ENCODE measurements around the gene VN1R5.

The VN1R5 gene

GRCh38 chr1:247295746-247296145, 39.9 kb downstream of the VN1R5 start:
- peaks cover 19 to 37% (median 27%) of the 10 kb centered on the region in 11 experiments for H3K36me3 ChIP-seq
- H3K9ac ChIP-seq, result no peak overlapping the region
- no peak for TF ChIP-seq Cebpa-rat (IDR thresholded peaks at IDR 0.05)
- no peaks in the 10 kb centered on the region for H3K27me3 ChIP-seq
- H3K4me2 ChIP-seq, result no peak overlapping the region
- no peak overlapping the region for H3K27ac ChIP-seq
- peaks cover 0 to 6% (median 1%) of the 10 kb centered on the region in 11 experiments; a peak in 7 of 22 replicates for H3K9me3 ChIP-seq (replicated peaks in 1 of 11)
- no peaks in the 10 kb centered on the region; a peak in 2 of 22 replicates for H4K20me1 ChIP-seq
- H3K4me1 ChIP-seq, result no peaks in the 10 kb centered on the region
- H3K4me3 ChIP-seq, result no peak overlapping the region

- no peak overlapping the region for H3K9ac ChIP-seq
- H3K9me3 ChIP-seq (replicated peaks in 1 of 11), result no peaks in the 10 kb centered on the region
- H3K36me3 ChIP-seq, result peaks cover 29 to 46% (median 36%) of the 10 kb centered on the region in 11 experiments
- no peaks in the 10 kb centered on the region for H3K4me1 ChIP-seq
- TF ChIP-seq Cebpa-rat (IDR thresholded peaks at IDR 0.05), result no peak
- H3K27ac ChIP-seq, result no peak overlapping the region
- H3K4me3 ChIP-seq, result no peak overlapping the region
- H3K4me2 ChIP-seq, result no peak overlapping the region
- H4K20me1 ChIP-seq, result no peaks in the 10 kb centered on the region; a peak in 2 of 22 replicates
- H3K27me3 ChIP-seq, result no peaks in the 10 kb centered on the region
Measured at GRCh38 chr1:247296599-247297180, 40.8 kb downstream of the VN1R5 start.

- Histone ChIP-seq H3K27ac (no peak overlapping the region), H3K9me3 (replicated peaks in 1 of 11) (no peaks in the 10 kb centered on the region), H3K4me1 (no peaks in the 10 kb centered on the region), H3K27me3 (no peaks in the 10 kb centered on the region), H3K4me3 (no peak overlapping the region), H3K4me2 (no peak overlapping the region), H3K9ac (no peak overlapping the region), H4K20me1 (no peaks in the 10 kb centered on the region; a peak in 2 of 22 replicates), H3K36me3 (peaks cover 35 to 54% (median 44%) of the 10 kb centered on the region in 11 experiments)
- TF ChIP-seq Cebpa-rat (IDR thresholded peaks at IDR 0.05), result no peak
Measured at GRCh38 chr1:247297263-247298123, 41.6 kb downstream of the VN1R5 start.

GRCh38 chr1:247298124-247298481, 42.2 kb downstream of the VN1R5 start:
- H3K4me1 ChIP-seq, result no peaks in the 10 kb centered on the region

GRCh38 chr1:247298701-247299100, 42.8 kb downstream of the VN1R5 start:
- H3K9ac ChIP-seq, result no peak overlapping the region
- no peaks in the 10 kb centered on the region for H3K4me1 ChIP-seq
- no peaks in the 10 kb centered on the region for H3K9me3 ChIP-seq (replicated peaks in 1 of 11)
- H3K36me3 ChIP-seq, result peaks cover 47 to 67% (median 56%) of the 10 kb centered on the region in 11 experiments
- no peaks in the 10 kb centered on the region; a peak in 2 of 22 replicates for H4K20me1 ChIP-seq
- no peak overlapping the region for H3K4me3 ChIP-seq
- H3K27ac ChIP-seq, result no peak overlapping the region
- TF ChIP-seq Cebpa-rat (IDR thresholded peaks at IDR 0.05), result no peak
- H3K27me3 ChIP-seq, result no peaks in the 10 kb centered on the region
- no peak overlapping the region for H3K4me2 ChIP-seq

More at GRCh38 chr1:247298124-247298481, 42.2 kb downstream of the VN1R5 start:
- H3K27ac ChIP-seq, result no peak overlapping the region
- H3K36me3 ChIP-seq, result peaks cover 41 to 61% (median 50%) of the 10 kb centered on the region in 11 experiments
- no peak overlapping the region for H3K9ac ChIP-seq
- H3K9me3 ChIP-seq (replicated peaks in 1 of 11), result no peaks in the 10 kb centered on the region
- H3K27me3 ChIP-seq, result no peaks in the 10 kb centered on the region
- no peaks in the 10 kb centered on the region; a peak in 2 of 22 replicates for H4K20me1 ChIP-seq
- H3K4me3 ChIP-seq, result no peak overlapping the region
- no peak for TF ChIP-seq Cebpa-rat (IDR thresholded peaks at IDR 0.05)
- H3K4me2 ChIP-seq, result no peak overlapping the region

- Histone ChIP-seq H3K27me3 (no peaks in the 10 kb centered on the region), H3K4me3 (no peak overlapping the region), H3K9me3 (replicated peaks in 1 of 11) (no peaks in the 10 kb centered on the region), H3K9ac (no peak overlapping the region), H3K36me3 (peaks cover 58 to 78% (median 67%) of the 10 kb centered on the region in 11 experiments), H4K20me1 (no peaks in the 10 kb centered on the region; a peak in 2 of 22 replicates), H3K27ac (no peak overlapping the region), H3K4me2 (no peak overlapping the region), H3K4me1 (no peaks in the 10 kb centered on the region)
- TF ChIP-seq Cebpa-rat (IDR thresholded peaks at IDR 0.05), result no peak
Measured at GRCh38 chr1:247299723-247300381, 44.0 kb downstream of the VN1R5 start.

GRCh38 chr1:247300491-247301175, 44.8 kb downstream of the VN1R5 start:
- no peaks in the 10 kb centered on the region; a peak in 3 of 22 replicates for H4K20me1 ChIP-seq
- H3K27ac ChIP-seq, result no peak overlapping the region
- H3K36me3 ChIP-seq, result peaks cover 65 to 86% (median 75%) of the 10 kb centered on the region in 11 experiments
- no peak overlapping the region for H3K4me3 ChIP-seq
- no peaks in the 10 kb centered on the region for H3K27me3 ChIP-seq
- H3K4me2 ChIP-seq, result no peak overlapping the region
- H3K9me3 ChIP-seq (replicated peaks in 1 of 11), result no peaks in the 10 kb centered on the region
- no peak for TF ChIP-seq Cebpa-rat (IDR thresholded peaks at IDR 0.05)
- no peak overlapping the region for H3K9ac ChIP-seq
- H3K4me1 ChIP-seq, result no peaks in the 10 kb centered on the region

GRCh38 chr1:247301176-247301540, 45.3 kb downstream of the VN1R5 start:
- no peak overlapping the region for H3K27ac ChIP-seq
- H3K9me3 ChIP-seq (replicated peaks in 1 of 11), result no peaks in the 10 kb centered on the region
- H3K27me3 ChIP-seq, result no peaks in the 10 kb centered on the region
- TF ChIP-seq Cebpa-rat (IDR thresholded peaks at IDR 0.05), result no peak
- H3K9ac ChIP-seq, result no peak overlapping the region
- no peak overlapping the region for H3K4me2 ChIP-seq
- H3K4me1 ChIP-seq, result no peaks in the 10 kb centered on the region
- peaks cover 70 to 91% (median 80%) of the 10 kb centered on the region in 11 experiments for H3K36me3 ChIP-seq
- H4K20me1 ChIP-seq, result no peaks in the 10 kb centered on the region; a peak in 3 of 22 replicates
- H3K4me3 ChIP-seq, result no peak overlapping the region

GRCh38 chr1:247303216-247303615, 47.3 kb downstream of the VN1R5 start:
- Histone ChIP-seq H3K4me2 (no peak overlapping the region), H3K27me3 (no peaks in the 10 kb centered on the region), H3K27ac (no peak overlapping the region), H4K20me1 (no peaks in the 10 kb centered on the region; a peak in 3 of 22 replicates), H3K9ac (no peak overlapping the region), H3K4me3 (no peak overlapping the region), H3K4me1 (no peaks in the 10 kb centered on the region), H3K36me3 (peaks cover 91 to 100% (median 100%) of the 10 kb centered on the region in 11 experiments), H3K9me3 (replicated peaks in 1 of 11) (no peaks in the 10 kb centered on the region)
- no peak for TF ChIP-seq Cebpa-rat (IDR thresholded peaks at IDR 0.05)
